Astrocyte of the spinal cord (primary cell): ENCODE data around the gene RGS6.

ENCODE experiments used
- DNase-seq: peaks from one replicate; pipeline ENCODE4 v3.0.0; 2011; ENCODE audit warnings: low read depth, low spot score
- H3K4me3 ChIP-seq: 2 replicates; pipeline ENCODE4 v1.5.1; 2011; ENCODE audit warnings: low read depth, mild to moderate bottlenecking, low read length, moderate library complexity
- in situ Hi-C: cut with HindIII; loops from 2 replicates; pipeline ENCODE4 v1.10.0; 2017; ENCODE audit warnings: low sequenced_read_pairs
- TF ChIP-seq, protein P1 (sequence below): IDR thresholded peaks from 2 replicates; pipeline ENCODE4 v1.5.1; 2012; ENCODE audit warnings: low read depth, mild to moderate bottlenecking, low read length, inconsistent platforms

Gene RGS6

GRCh38 chr14:72552236-72552635, 620.0 kb downstream of the RGS6 start:
- TF ChIP-seq, protein P1, sequence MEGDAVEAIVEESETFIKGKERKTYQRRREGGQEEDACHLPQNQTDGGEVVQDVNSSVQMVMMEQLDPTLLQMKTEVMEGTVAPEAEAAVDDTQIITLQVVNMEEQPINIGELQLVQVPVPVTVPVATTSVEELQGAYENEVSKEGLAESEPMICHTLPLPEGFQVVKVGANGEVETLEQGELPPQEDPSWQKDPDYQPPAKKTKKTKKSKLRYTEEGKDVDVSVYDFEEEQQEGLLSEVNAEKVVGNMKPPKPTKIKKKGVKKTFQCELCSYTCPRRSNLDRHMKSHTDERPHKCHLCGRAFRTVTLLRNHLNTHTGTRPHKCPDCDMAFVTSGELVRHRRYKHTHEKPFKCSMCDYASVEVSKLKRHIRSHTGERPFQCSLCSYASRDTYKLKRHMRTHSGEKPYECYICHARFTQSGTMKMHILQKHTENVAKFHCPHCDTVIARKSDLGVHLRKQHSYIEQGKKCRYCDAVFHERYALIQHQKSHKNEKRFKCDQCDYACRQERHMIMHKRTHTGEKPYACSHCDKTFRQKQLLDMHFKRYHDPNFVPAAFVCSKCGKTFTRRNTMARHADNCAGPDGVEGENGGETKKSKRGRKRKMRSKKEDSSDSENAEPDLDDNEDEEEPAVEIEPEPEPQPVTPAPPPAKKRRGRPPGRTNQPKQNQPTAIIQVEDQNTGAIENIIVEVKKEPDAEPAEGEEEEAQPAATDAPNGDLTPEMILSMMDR = no peak
- no peak overlapping the region for H3K4me3 ChIP-seq
- in situ Hi-C loops = no loop called here
- no peak for DNase-seq

DNA sequence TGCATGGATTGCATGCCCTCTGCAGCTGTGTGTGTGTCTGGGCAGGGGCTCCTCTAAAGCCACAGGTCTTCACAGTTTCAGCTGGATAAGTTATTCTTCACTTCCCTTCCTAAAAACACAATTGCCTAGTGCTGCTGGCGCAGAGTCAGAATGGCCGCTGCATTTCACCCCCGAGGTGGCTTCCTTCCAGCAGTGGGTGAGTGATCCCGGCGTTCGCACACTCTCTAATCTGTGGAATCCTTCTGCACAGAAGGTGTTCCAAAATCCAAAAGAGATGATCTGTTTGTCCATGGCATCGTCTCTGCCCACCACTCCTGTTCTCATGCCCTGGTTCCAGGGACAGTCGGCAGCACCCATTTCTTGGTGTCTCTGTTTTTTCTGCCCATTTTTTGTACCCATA, 620.9 kb downstream of the RGS6 start:
- H3K4me3 ChIP-seq = no peak overlapping the region
- no peak for DNase-seq
- in situ Hi-C loops = no loop called here
- TF ChIP-seq, protein P1 = no peak

DNA sequence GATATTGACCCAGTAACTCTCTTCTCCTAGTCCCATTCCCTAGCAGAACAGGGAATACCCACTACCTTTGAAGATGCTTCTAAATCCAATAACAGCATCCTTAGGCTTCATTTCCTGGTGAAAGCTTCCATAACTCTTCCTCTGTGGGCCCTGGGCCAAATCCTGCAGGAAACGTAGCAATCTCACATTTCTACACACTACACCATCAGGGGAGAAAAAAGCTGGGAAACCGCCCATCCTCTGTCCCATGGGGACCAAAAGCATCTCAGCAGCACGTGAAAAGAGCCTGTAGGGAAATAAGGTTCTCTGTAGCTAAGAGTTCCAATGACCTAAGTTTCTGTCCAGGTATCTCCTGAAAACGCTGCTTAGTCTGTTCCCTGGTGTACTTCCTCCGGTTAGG, 621.4 kb downstream of the RGS6 start:
- in situ Hi-C loops = no loop called here
- no peak overlapping the region for H3K4me3 ChIP-seq
- DNase-seq = no peak
- TF ChIP-seq, protein P1 = no peak

DNA sequence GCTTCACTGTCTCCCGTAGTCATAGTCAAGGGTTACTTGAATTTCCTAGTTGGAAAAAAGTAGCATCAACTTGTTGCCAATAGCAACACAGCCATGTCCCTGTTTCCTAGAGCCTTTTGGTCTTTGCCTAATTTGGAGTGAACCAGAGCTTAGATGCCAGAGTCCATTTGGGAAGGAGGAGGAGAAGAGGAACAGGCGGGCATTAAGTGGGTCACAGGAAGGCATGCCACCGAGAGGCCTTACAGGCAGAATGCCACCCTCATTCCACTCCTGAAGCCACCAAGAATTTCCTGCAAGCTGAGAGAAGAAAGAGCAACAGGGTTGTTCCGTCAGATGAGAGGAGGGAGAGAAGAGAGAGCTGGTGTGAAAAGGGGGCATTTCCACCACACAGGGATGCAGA, 622.2 kb downstream of the RGS6 start:
- no peak for DNase-seq

GRCh38 chr14:72554994-72555608, 622.9 kb downstream of the RGS6 start:
- TF ChIP-seq, protein P1 = no peak
- H3K4me3 ChIP-seq = no peak overlapping the region
- in situ Hi-C loops = no loop called here
- DNase-seq = no peak

More for the DNA sequence above, 622.2 kb downstream of the RGS6 start:
- in situ Hi-C loops = no loop called here
- no peak overlapping the region for H3K4me3 ChIP-seq
- TF ChIP-seq, protein P1 = no peak

DNA sequence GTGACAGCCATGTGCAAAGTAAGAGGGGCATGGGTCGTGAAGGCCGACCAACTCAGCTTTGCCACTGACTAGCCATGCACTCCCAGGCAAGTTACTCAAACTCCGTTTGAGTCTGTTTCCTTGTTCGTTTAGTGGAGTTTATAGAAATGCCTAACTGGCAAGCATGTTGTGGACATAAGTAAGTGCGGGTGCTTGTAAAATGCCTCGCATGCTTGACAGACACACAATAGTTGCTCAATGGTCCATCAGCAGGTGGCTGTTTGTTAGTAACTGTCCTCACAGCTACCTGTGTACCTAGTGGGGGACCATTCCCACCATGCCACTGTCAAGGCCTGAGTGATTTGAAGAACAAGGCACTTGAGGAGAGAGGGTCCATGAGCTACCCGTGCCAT, 623.4 kb downstream of the RGS6 start:
- TF ChIP-seq, protein P1 = no peak
- in situ Hi-C loops = no loop called here
- DNase-seq = no peak
- no peak overlapping the region for H3K4me3 ChIP-seq
